Breast epithelium (tissue), 4 donors: Measurements from ENCODE around the gene DNAI1. TPM values are rescaled to one million over a fixed set of nuclear protein-coding genes. Genes with fewer than 3 reads are reported as not detected.

ENCODE experiments used
- DNase-seq, 2 donors: peaks; one replicate each; pipeline ENCODE4 v3.0.0-alpha.2; 2019; ENCODE audit warnings: low spot score in 2 of 2
- H3K27ac ChIP-seq, 2 donors: fragments of 200-600 bp; sonication (generic) in 1 of 2; one replicate each; pipeline ENCODE4 v1.5.1; 2016 to 2019; ENCODE audit warnings: mild to moderate bottlenecking in 1 of 2
- H3K27me3 ChIP-seq, 2 donors: fragments of 200-600 bp; sonication (generic) in 1 of 2; one replicate each; pipeline versions ENCODE4 v1.5.1 to v1.6.0; 2017 to 2019; ENCODE audit warnings: control low read depth in 1 of 2, mild to moderate bottlenecking in 1 of 2
- H3K36me3 ChIP-seq: fragments of 200-600 bp; one replicate; pipeline ENCODE4 v1.5.1; 2019
- H3K4me1 ChIP-seq, 2 donors: fragments of 200-600 bp; sonication (generic); one replicate each; pipeline ENCODE4 v1.5.1; 2016 to 2019; ENCODE audit warnings: control low read depth in 1 of 2
- H3K4me3 ChIP-seq, 3 donors: fragments of 200-600 bp; sonication (generic); 1 replicate in 2 of 3; 2 replicates in 1 of 3; pipeline ENCODE4 v1.5.1; 2016 to 2019; ENCODE audit warnings: mild to moderate bottlenecking in 3 of 3, moderate library complexity in 2 of 3
- H3K9me3 ChIP-seq, 2 donors: fragments of 200-600 bp; sonication (generic) in 1 of 2; one replicate each; pipeline ENCODE4 v1.5.1; 2016 to 2019; ENCODE audit warnings: control low read depth in 1 of 2
- CTCF ChIP-seq, 3 donors: fragments of 450-650 bp; IDR thresholded peaks; one replicate each; pipeline ENCODE4 v1.5.1; 2016 to 2017; ENCODE audit warnings: antibody characterized with exemption in 3 of 3, mild to moderate bottlenecking in 3 of 3, moderate library complexity in 3 of 3
- POLR2A ChIP-seq: fragments of 450-650 bp; IDR thresholded peaks from one replicate; pipeline ENCODE4 v1.6.1; 2016; ENCODE audit warnings: antibody characterized with exemption, mild to moderate bottlenecking, moderate library complexity
- POLR2AphosphoS5 ChIP-seq, 3 donors: sonication (generic); formaldehyde crosslinking; IDR thresholded peaks; one replicate each; pipeline ENCODE4 v1.6.1; 2017; ENCODE audit warnings: antibody characterized with exemption in 3 of 3
- intact Hi-C: fragments of 100-400 bp; cut with DNase I; formaldehyde crosslinking; loops from one replicate; pipeline ENCODE4 v1.15.1; 2023; ENCODE audit warnings: low total_unique reads
- total RNA-seq, 3 donors: library from RNA; depleted of rRNA; stranded (reverse); fragments of >200 nt; gene quantifications; one replicate each; pipeline ENCODE4 v1.1.0, GENCODE V29; 2016

DNAI1 gene
- total RNA-seq, 3 donors from 2014 or later: 1.6 to 3.2 TPM; not detected in 1

- intact Hi-C loops: no loop called here
- no peak for TF ChIP-seq POLR2AphosphoS5 (IDR thresholded peaks at IDR 0.05)
- no peak for TF ChIP-seq CTCF (IDR thresholded peaks at IDR 0.05)
- TF ChIP-seq POLR2A: no peak
- Histone ChIP-seq H3K4me3 (no peak overlapping the region), H3K9me3 (no peaks in the 10 kb centered on the region), H3K36me3 (no peaks in the 10 kb centered on the region), H3K27me3 (no peaks in the 10 kb centered on the region), H3K4me1 (no peaks in the 10 kb centered on the region), H3K27ac (peak overlapping the region in 1 of 2 donors; percentile 36)
- no peak for DNase-seq
Measured at GRCh38 chr9:34484678-34485077, 26.1 kb downstream of the DNAI1 start.

- H3K27ac ChIP-seq: no peak overlapping the region
- H3K4me1 ChIP-seq: no peaks in the 10 kb centered on the region
- H3K9me3 ChIP-seq: no peaks in the 10 kb centered on the region
- no peak for DNase-seq
- no peak overlapping the region for H3K4me3 ChIP-seq
- no peaks in the 10 kb centered on the region for H3K27me3 ChIP-seq
- no peaks in the 10 kb centered on the region for H3K36me3 ChIP-seq
- TF ChIP-seq CTCF (IDR thresholded peaks at IDR 0.05) (no peak), POLR2AphosphoS5 (IDR thresholded peaks at IDR 0.05) (no peak), POLR2A (no peak)
- intact Hi-C loops: no loop called here
Measured at GRCh38 chr9:34485822-34486221, 27.2 kb downstream of the DNAI1 start.

- TF ChIP-seq POLR2A: no peak
- no peak for TF ChIP-seq POLR2AphosphoS5 (IDR thresholded peaks at IDR 0.05)
- TF ChIP-seq CTCF (IDR thresholded peaks at IDR 0.05): no peak
- no peak overlapping the region for H3K4me3 ChIP-seq
- no peaks in the 10 kb centered on the region for H3K9me3 ChIP-seq
- DNase-seq: no peak
- intact Hi-C loops: no loop called here
- no peaks in the 10 kb centered on the region for H3K4me1 ChIP-seq
- no peaks in the 10 kb centered on the region for H3K27me3 ChIP-seq
- H3K27ac ChIP-seq: no peak overlapping the region
- no peaks in the 10 kb centered on the region for H3K36me3 ChIP-seq
Measured at GRCh38 chr9:34486572-34486971, 28.0 kb downstream of the DNAI1 start.

GRCh38 chr9:34490360-34490759 is 31.8 kb downstream of the DNAI1 start:
- H3K4me1 ChIP-seq: no peaks in the 10 kb centered on the region
- no peaks in the 10 kb centered on the region for H3K27me3 ChIP-seq
- DNase-seq: no peak
- TF ChIP-seq POLR2AphosphoS5 (IDR thresholded peaks at IDR 0.05): no peak
- TF ChIP-seq CTCF (IDR thresholded peaks at IDR 0.05): no peak
- intact Hi-C loops: no loop called here
- H3K4me3 ChIP-seq: no peak overlapping the region
- H3K36me3 ChIP-seq: no peaks in the 10 kb centered on the region
- no peaks in the 10 kb centered on the region for H3K9me3 ChIP-seq
- no peak overlapping the region for H3K27ac ChIP-seq

GRCh38 chr9:34490760-34491159 is 32.2 kb downstream of the DNAI1 start:
- DNase-seq: no peak
- no peak overlapping the region for H3K27ac ChIP-seq
- no peak for TF ChIP-seq CTCF (IDR thresholded peaks at IDR 0.05)
- TF ChIP-seq POLR2AphosphoS5 (IDR thresholded peaks at IDR 0.05): no peak
- no peak for TF ChIP-seq POLR2A
- no peaks in the 10 kb centered on the region for H3K36me3 ChIP-seq
- intact Hi-C loops: no loop called here
- no peaks in the 10 kb centered on the region for H3K27me3 ChIP-seq
- H3K9me3 ChIP-seq: no peaks in the 10 kb centered on the region
- no peak overlapping the region for H3K4me3 ChIP-seq
- H3K4me1 ChIP-seq: no peaks in the 10 kb centered on the region
